Cerebellar cortex (tissue), 1 donor: ENCODE measurements around the gene NUP62.
"Not testable (repeated sequence)": the region's sequence is repeated elsewhere in the genome, so short reads cannot be mapped to it uniquely, and the experiment has no call there.

Experiments
- DNase-seq: peaks from one replicate; pipeline ENCODE4 v3.0.0-alpha.2; 2015; ENCODE audit warnings: low spot score

The NUP62 gene

DNA sequence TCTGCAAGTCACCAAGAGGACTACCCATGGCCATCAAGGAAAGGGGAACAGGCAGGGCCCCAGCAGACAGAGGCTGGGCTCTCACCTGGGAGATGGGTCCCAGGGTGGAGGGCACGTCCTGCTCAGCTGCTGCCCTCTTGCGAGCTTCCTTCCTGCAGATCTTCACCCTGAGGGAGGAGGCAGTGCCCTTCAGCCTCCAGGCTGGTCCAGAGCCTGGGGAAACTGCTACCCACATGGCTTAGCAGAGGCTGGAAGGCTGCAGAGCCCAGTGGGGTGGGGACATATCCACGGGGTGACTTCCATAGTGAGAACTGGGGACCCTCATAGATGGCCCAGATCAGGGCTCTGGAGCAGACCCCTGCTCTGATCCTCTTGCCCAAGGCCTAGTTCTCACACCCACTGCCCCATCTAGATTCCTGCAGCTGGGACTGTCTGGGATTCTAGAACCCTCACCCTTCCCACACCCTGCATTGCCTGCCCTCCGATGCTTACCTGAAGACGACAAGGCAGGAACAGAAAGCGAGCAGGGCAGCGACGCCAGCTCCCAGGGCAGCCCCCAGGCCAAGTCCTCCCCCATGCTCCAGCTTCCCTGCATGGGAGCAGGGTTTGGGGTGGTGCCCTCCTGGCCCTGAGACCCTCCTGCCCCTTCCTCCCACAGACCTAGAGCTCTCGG is 22.6 kb upstream of the NUP62 start:
- DNase-seq: no peak

- DNase-seq: no peak
These were observed 21.7 kb upstream of the NUP62 start for GRCh38 chr19:49950956-49951526.

DNA sequence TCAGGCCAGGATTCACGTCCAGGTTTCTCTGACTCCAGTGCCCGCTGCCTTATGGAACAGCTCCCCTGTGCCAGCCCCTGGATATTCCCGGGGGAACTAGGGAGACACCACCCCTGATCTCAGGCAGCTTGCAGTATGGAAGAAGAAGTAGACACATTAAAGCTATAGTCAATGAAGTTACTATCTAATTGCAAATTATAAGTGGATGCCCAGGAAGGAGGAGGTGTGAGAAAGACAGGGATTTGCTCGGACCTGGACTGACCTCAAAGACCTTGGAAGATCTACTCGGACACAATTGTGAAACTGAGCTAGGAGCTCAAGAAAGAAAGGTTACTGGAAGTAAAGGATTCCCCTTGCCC is 21.3 kb upstream of the NUP62 start:
- DNase-seq: no peak

DNA sequence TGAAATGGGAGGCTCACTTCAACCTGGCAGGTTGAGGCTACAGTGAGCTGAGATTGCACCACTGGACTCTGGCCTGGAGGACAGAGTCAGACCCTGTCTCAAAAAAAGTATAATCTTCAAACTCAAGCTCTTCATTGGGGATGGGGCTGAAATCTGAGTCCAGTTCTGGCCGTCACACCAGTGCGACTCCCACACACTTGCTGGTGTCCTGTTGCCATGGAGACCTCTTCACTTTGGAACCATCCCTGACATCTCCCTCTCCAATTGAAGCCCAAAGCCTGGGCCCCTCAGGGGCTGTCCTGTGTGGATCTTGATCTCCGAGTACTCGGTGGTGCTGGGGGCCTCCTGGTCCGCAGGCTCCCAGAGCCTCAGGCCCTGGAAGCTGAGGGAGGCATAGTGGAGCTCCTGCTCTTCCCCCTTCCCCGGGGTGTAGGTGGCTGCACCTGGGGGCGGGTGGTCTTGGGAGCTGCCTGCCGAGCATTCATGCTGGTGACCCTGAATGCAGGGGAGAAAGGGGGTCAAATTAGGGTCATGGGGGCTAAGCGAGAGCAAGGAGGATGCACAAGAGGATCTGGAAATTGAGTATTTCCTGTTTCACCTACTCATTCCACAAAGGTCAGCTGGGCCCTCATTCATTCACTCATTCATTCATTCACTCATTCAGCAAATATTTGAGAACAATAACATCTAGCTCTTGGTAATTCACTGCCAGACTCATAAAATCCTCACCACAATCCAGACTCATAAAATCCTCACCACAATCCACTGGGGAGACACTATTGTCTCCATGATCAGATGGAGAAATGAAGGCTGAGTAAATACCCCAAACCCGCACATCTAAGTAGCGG is 20.7 kb upstream of the NUP62 start:
- no peak for DNase-seq

- DNase-seq: no peak
These were observed 17.1 kb upstream of the NUP62 start for GRCh38 chr19:49946415-49946814.

- not testable (repeated sequence) for DNase-seq
These were observed 15.3 kb upstream of the NUP62 start for GRCh38 chr19:49944567-49944966.

DNA sequence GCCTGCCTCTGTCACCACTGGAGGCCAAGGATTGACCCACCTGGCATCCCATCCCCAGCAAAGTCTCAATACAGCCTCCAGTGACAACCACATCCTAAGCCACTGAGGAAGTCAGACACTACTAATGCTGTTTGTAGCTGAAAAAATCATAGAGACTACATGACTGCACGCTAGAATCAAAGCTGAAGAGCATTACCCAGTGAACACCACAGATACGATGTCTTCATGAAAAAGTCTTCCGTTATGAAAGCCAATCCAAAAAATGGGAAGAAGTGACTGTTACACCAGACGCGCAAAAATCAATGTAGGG is 11.1 kb upstream of the NUP62 start:
- DNase-seq: no peak

DNA sequence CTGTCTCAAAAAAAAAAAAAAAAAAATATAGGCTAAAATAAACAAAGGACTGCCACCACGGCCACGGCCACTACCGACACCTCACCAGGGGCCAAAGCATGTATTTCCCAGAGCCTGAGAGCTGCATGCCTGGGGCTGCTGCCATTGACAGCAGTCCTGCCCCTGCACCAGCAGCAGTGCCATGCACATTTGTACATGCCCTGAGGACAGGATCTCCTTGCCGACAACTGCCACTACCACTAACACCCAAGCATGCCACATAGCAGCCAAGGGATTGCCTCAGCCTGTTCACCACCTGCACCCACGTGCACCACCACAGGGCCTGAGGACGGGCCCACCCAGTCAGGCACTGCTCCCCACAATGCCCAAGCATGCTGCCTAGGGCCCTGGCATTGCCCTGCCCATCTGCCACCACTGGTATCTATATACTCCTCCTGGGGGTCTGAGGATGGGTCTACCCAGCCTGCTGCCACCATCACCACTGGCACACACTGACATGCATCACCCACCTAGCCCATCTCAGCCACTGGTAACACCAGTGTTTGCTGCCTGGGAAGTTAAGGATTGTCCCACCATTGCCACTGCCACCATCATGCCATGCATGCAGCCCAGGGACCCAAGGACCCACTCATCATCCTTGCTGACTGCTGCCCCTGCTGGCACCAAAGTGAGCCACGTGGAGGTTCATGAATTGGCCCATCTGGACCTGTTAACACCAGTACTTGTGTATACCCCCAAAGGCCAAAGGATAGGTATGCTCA is 10.6 kb upstream of the NUP62 start:
- no peak for DNase-seq

- no peak for DNase-seq
These were observed 9.4 kb upstream of the NUP62 start for GRCh38 chr19:49938662-49939061.

DNA sequence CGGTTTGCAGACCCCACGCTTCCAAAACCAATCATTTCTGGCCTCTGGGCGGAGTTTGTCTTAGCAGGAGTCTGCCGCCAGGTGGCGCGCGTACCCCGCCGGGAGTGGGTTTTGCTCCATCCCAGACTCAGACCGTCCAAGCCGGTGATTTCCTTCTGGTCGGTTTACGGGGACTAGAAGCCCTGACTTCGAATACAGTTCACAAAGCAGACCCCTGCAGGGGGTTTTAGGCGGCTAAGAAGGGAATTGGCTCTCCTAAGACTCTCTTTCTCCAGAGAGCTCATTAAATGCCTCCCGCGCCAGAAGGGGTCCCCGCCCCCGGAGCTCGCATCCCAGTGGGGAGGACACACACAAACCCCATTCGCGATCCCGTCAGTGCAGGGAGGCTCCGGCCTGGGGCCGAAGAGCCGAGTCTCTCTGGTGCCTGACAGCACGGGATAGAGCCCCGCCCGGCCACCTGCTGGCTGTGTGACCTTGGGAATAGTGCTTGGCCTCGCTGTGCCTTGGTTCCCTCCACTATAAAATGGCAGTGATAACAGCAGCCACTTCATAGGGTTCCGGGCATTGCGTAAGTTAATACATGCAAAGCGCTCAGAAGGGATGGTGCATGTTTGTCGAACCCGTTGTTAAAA is 8.6 kb upstream of the NUP62 start:
- peak; percentile 76 for DNase-seq

DNA sequence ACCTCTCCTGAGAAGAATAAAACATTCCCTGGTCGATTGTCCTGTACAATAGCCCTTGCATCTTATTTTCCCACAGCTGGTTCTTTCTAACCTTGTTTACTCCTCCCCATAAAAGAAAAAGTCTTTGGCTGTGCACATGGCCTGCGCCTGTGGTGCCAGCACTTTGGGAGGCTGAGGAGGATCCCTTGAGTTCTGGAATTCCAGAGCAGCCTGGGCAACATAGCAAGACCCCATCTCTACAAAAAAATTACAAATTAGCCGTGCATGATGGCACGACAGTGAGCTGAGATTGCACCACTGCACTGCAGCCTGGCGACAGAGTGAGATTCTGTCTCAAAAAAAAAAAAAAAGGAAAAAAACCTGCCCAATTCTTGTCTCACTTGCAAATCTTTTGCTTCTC is 7.2 kb upstream of the NUP62 start:
- peak; percentile 18 for DNase-seq

GRCh38 chr19:49933643-49934042 is 4.3 kb upstream of the NUP62 start:
- no peak for DNase-seq

DNA sequence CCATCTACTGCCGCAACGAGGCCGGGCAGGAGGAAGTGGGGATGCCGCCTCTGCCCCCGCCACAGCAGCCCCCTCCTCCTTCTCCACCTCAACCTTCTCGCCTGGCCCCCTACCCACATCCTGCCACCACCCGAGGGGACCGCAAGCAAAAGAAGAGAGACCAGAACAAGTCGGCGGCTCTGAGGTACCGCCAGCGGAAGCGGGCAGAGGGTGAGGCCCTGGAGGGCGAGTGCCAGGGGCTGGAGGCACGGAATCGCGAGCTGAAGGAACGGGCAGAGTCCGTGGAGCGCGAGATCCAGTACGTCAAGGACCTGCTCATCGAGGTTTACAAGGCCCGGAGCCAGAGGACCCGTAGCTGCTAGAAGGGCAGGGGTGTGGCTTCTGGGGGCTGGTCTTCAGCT is 3.4 kb upstream of the NUP62 start:
- no peak for DNase-seq

GRCh38 chr19:49932041-49932451 is 2.7 kb upstream of the NUP62 start:
- no peak for DNase-seq

DNA sequence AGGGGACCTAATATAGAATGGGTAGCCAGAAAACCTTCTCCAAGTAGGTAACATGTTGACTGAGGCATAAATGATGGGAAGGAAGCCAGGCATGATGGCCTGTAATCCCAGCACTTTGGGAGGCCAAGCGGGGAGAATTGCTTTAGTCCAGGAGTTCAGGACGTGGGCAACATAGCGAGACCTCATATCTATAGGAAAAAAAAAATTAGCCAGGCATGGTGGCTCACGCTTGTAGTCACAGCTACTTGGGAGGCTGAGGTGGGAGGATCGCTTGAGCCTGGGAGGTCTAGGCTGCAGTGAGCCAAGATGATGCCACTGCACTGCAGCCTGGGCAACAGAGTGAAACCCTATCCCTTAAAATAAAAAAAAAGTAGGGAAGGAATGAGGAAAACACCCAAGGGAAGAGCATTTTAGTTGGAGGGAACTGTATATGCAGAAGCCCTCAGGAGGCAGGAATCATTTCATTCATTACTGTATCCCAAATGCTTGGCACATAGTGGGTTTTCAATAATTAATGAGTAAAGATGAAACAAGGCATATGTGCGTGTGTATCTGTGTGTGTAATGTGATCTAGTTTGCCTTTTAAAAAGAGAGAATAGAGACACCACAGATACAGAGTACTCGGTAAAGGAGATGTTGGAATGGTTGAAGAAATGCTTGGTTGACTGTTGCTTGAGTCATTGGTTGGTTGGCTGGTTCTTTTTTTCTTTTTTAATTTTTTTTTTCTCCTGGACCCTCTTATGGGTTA is 2.2 kb upstream of the NUP62 start:
- no peak for DNase-seq

DNA sequence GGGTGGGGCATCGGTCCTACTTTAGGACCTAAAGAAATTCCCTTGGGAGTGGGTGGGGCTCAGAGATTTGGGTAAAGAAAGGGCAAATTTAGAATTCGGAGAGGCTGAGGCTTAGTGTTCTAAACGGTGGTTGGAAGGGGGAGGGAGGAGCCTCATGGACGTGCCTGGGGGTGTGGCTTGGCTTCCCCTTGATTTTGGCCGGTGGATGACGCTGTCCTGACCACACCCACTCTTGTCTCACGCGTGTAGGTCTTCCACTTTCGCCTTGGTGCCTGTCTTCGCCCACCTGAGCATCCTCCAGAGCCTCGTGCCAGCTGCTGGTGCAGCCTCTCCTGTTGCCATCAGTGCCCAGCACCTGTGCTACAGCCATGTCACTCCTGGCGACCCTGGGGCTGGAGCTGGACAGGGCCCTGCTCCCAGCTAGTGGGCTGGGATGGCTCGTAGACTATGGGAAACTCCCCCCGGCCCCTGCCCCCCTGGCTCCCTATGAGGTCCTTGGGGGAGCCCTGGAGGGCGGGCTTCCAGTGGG is 1.2 kb upstream of the NUP62 start:
- peak; percentile 18 for DNase-seq

GRCh38 chr19:49929611-49930482 is 543 bp upstream of the NUP62 start:
- DNase-seq: peak; percentile 98

GRCh38 chr19:49927526-49928264 is 1.6 kb downstream of the NUP62 start:
- DNase-seq: no peak

DNA sequence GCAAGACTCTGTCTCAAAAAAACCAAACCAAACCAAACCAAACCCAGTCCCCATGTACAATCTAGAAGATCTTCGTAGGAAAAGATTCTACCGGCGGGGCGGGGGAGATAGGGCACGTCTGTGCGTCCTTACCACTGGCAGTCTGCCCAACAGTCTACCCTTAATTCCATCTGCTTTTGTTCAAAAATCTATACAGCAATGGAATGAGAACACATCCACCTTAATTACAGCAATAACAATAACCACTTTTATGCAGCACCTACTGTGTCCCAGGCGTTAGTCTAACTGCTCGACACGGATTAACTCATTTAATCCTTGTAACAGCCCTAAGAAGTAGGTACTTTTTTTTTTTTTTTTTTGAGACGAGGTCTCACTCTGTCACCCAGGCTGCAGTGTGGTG is 2.8 kb downstream of the NUP62 start:
- no peak for DNase-seq

DNA sequence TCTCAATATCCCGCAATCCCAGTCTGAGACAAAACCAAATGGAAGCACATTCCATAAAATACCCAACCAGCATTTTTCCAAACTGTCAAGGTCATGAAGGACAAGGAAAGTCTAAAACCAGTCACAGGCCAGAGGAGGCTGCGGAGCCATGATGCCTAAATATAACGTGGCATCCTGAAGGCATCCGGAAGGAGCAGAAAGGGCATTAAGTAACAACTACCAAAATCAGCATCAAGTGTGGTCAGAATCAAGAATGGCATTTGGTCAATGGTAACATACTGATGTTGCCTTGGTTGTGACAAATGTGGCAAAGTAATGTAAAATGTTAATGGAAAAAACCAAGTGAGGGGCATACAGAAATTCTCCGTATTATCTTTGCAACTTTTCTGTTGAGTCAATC is 3.8 kb downstream of the NUP62 start:
- no peak for DNase-seq
